Measurements from ENCODE around the gene KDM5B. TPM values are rescaled to one million over a fixed set of nuclear protein-coding genes. Genes with fewer than 3 reads are reported as not detected.
A peak's percentile ranks its signal among the peaks of the same experiment; 100 is the strongest.

KDM5B gene
- total RNA-seq, 4 donors from 2014 or later: 40.8 to 69.7 (median 45.7) TPM

DNA sequence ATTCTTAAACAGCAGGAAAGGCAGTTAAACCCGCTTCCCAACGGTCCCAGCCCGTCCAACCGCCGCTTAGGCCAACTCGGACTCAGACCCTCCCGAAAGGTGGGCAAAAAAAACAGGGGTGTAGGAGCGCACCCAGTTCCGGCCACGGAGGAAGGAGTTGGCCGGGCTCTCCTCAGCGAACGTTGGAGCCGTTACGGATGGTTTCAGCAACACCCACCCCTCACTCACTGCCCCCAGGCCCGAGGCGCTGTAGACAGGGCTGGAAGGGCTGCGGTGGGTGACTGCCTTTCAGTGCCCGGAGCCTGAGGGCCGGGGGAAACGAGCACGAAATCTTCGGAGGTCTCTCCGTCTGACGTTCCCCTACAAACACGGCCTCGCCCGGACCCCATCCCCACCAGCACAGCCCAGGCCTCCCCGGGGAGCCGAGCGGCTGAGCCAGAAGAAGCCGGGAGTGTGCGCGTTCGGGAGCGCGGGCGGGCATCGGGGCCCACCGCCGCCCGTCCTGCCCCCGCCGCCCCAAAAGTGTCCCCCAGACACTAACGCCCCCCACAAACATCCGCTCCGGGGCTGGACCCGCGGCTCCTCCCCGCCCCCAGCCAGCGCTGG is 1.3 kb downstream of the KDM5B start:
- TF ChIP-seq, protein P1, sequence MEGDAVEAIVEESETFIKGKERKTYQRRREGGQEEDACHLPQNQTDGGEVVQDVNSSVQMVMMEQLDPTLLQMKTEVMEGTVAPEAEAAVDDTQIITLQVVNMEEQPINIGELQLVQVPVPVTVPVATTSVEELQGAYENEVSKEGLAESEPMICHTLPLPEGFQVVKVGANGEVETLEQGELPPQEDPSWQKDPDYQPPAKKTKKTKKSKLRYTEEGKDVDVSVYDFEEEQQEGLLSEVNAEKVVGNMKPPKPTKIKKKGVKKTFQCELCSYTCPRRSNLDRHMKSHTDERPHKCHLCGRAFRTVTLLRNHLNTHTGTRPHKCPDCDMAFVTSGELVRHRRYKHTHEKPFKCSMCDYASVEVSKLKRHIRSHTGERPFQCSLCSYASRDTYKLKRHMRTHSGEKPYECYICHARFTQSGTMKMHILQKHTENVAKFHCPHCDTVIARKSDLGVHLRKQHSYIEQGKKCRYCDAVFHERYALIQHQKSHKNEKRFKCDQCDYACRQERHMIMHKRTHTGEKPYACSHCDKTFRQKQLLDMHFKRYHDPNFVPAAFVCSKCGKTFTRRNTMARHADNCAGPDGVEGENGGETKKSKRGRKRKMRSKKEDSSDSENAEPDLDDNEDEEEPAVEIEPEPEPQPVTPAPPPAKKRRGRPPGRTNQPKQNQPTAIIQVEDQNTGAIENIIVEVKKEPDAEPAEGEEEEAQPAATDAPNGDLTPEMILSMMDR (IDR thresholded peaks at IDR 0.05): no peak
- ATAC-seq (ENCODE audit: low FRiP score) (peak; percentile 11), DNase-seq (ENCODE audit: low spot score) (no peak)

GRCh38 chr1:202805886-202806844 is 2.1 kb downstream of the KDM5B start:
- TF ChIP-seq, protein P1 (IDR thresholded peaks at IDR 0.05): no peak
- peak; percentile 11 for ATAC-seq (ENCODE audit: low FRiP score)
- DNase-seq (ENCODE audit: low spot score): no peak

DNA sequence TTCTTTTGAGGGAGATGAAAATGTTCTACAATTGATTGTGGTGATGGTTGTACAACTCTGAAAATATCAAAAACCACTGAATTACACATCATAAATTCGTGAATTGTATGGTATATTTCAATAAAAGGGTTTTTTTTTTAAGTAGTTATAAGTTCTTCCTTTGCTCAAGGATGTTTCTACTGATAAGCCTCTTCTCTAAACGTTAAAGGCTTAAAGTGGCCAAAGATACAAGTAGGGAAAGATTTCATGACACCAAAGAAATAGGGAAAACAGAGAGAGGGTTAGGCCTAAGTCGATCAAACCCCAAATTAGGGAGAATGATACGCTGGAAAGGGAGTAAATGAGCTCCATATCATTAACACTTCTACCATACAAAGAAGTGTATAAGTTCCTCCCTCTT is 4.1 kb downstream of the KDM5B start:
- no peak for ATAC-seq (ENCODE audit: low FRiP score)
- no peak for DNase-seq (ENCODE audit: low spot score)
- TF ChIP-seq, protein P1 (IDR thresholded peaks at IDR 0.05): no peak

GRCh38 chr1:202802998-202803932 is 5.0 kb downstream of the KDM5B start:
- TF ChIP-seq, protein P1 (IDR thresholded peaks at IDR 0.05): no peak
- DNase-seq (ENCODE audit: low spot score): no peak
- no peak for ATAC-seq (ENCODE audit: low FRiP score)

DNA sequence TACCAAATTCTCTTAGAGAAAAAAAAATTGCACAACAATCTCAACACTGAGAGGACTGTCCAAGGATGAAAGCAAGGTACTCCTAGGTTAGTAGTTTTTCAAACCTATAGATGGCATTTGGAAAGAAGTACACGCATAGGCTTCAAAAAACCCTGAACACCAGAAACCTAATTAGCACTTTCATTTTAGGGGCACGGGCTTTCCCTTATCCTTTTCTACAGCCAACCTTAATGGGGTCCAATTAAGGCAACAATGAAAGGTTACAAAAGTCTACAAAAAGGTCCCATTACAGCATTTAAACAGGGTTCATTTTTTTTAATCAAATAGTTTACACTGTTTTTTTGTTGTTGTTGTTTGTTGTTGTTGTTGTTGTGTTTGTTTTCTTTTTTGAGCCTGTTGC is 6.2 kb downstream of the KDM5B start:
- DNase-seq (ENCODE audit: low spot score) (no peak), ATAC-seq (ENCODE audit: low FRiP score) (no peak)
- TF ChIP-seq, protein P1 (IDR thresholded peaks at IDR 0.05): no peak

DNA sequence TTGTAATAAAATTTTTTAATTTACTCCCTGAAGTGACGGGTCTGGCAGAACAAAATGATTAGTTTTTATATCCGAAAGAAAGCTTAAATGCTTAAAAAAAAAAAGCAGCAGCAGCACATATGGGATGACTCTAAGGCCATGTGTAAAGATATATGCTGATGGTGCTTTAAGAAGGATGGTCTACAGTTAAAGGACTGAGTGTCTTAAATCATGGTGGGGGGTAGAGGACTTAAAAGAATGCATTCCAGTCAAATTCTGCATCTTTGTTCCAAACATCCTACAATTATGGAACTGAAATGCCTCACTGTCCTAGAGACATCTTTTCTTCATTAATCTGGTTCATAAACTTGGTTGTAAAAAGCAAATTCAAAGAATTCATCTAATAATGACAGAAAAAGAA is 7.0 kb downstream of the KDM5B start:
- TF ChIP-seq, protein P1 (IDR thresholded peaks at IDR 0.05): no peak
- ATAC-seq (ENCODE audit: low FRiP score): no peak
- no peak for DNase-seq (ENCODE audit: low spot score)
